Measurements from ENCODE around the gene SMG6. TPM values are rescaled to one million over a fixed set of nuclear protein-coding genes. Genes with fewer than 3 reads are reported as not detected.

SMG6 gene
- total RNA-seq, 1 experiment from 2014 or later = 36.1 TPM

GRCh38 chr17:2283302-2283701 is 20.3 kb downstream of the SMG6 start:
- TF ChIP-seq CTCF (conservative IDR thresholded peaks at IDR 0.05; ENCODE audit: low read depth, low read length) = no peak
- no peak for TF ChIP-seq EZH2 (IDR thresholded peaks at IDR 0.05; ENCODE audit: borderline replicate concordance, low read depth, low read length, poor library complexity, severe bottlenecking)
- no peaks in the 10 kb centered on the region for H3K27me3 ChIP-seq (replicated peaks; ENCODE audit: insufficient read depth, low read depth, low read length, poor library complexity)
- ChIA-PET CTCF (no interaction called here), POLR2A (ENCODE audit: low non-redundant PET) (no interaction called here)
- no peak for DNase-seq (ENCODE audit: low spot score)
- no peaks in the 10 kb centered on the region for H3K9me3 ChIP-seq (ENCODE audit: low read depth, low read length, poor library complexity, severe bottlenecking)
- no peak overlapping the region for H3K4me3 ChIP-seq (ENCODE audit: low read depth, low read length, poor library complexity, severe bottlenecking)
- peaks cover 73% of the 10 kb centered on the region for H3K36me3 ChIP-seq (ENCODE audit: insufficient read depth, low read length, poor library complexity, severe bottlenecking)
- intact Hi-C loops (cut with micrococcal nuclease; ENCODE audit: unreplicated experiment) = no loop called here
- no TSS peak for BruUV-seq (replicated peaks)
- H3K27ac ChIP-seq (ENCODE audit: low read depth, low read length, poor library complexity, severe bottlenecking) = peak overlapping the region; percentile 19
- no peaks in the 10 kb centered on the region for H3K4me1 ChIP-seq (ENCODE audit: insufficient read depth, low read length, poor library complexity, severe bottlenecking)

GRCh38 chr17:2282297-2282873 is 21.2 kb downstream of the SMG6 start:
- ChIA-PET POLR2A (ENCODE audit: low non-redundant PET) (interaction anchor here (0.6 kb wide), 1 partner anchor 373 kb away, joined by 10 read pairs; no protein-coding TSS in a partner anchor), CTCF (interaction anchor here (0.5 to 0.7 kb wide), 2 partner anchors 37 to 278 kb away, joined by 3 to 7 read pairs; no protein-coding TSS in a partner anchor)
- Histone ChIP-seq H3K9me3 (ENCODE audit: low read depth, low read length, poor library complexity, severe bottlenecking) (no peaks in the 10 kb centered on the region), H3K36me3 (ENCODE audit: insufficient read depth, low read length, poor library complexity, severe bottlenecking) (peaks cover 80% of the 10 kb centered on the region), H3K27ac (ENCODE audit: low read depth, low read length, poor library complexity, severe bottlenecking) (peak overlapping the region; percentile 19), H3K4me1 (ENCODE audit: insufficient read depth, low read length, poor library complexity, severe bottlenecking) (no peaks in the 10 kb centered on the region), H3K27me3 (replicated peaks; ENCODE audit: insufficient read depth, low read depth, low read length, poor library complexity) (no peaks in the 10 kb centered on the region), H3K4me3 (ENCODE audit: low read depth, low read length, poor library complexity, severe bottlenecking) (no peak overlapping the region)
- intact Hi-C loops (cut with micrococcal nuclease; ENCODE audit: unreplicated experiment) = no loop called here
- peak; percentile 86 for DNase-seq (ENCODE audit: low spot score)
- BruUV-seq (replicated peaks) = no TSS peak
- TF ChIP-seq EZH2 (IDR thresholded peaks at IDR 0.05; ENCODE audit: borderline replicate concordance, low read depth, low read length, poor library complexity, severe bottlenecking) (no peak), CTCF (conservative IDR thresholded peaks at IDR 0.05; ENCODE audit: low read depth, low read length) (peak; percentile 77)

GRCh38 chr17:2279707-2280106 is 23.9 kb downstream of the SMG6 start:
- H3K36me3 ChIP-seq (ENCODE audit: insufficient read depth, low read length, poor library complexity, severe bottlenecking) = peaks cover 68% of the 10 kb centered on the region
- no TSS peak for BruUV-seq (replicated peaks)
- H3K9me3 ChIP-seq (ENCODE audit: low read depth, low read length, poor library complexity, severe bottlenecking) = no peaks in the 10 kb centered on the region
- intact Hi-C loops (cut with micrococcal nuclease; ENCODE audit: unreplicated experiment) = no loop called here
- H3K27ac ChIP-seq (ENCODE audit: low read depth, low read length, poor library complexity, severe bottlenecking) = no peak overlapping the region
- CTCF ChIA-PET = no interaction called here
- no peak for TF ChIP-seq CTCF (conservative IDR thresholded peaks at IDR 0.05; ENCODE audit: low read depth, low read length)
- no peak for TF ChIP-seq EZH2 (IDR thresholded peaks at IDR 0.05; ENCODE audit: borderline replicate concordance, low read depth, low read length, poor library complexity, severe bottlenecking)
- H3K27me3 ChIP-seq (replicated peaks; ENCODE audit: insufficient read depth, low read depth, low read length, poor library complexity) = no peaks in the 10 kb centered on the region
- DNase-seq (ENCODE audit: low spot score) = no peak
- POLR2A ChIA-PET (ENCODE audit: low non-redundant PET) = no interaction called here
- no peak overlapping the region for H3K4me3 ChIP-seq (ENCODE audit: low read depth, low read length, poor library complexity, severe bottlenecking)
- no peaks in the 10 kb centered on the region for H3K4me1 ChIP-seq (ENCODE audit: insufficient read depth, low read length, poor library complexity, severe bottlenecking)
